HG02623 (cell line): Measurements from ENCODE around the gene MAPKAP1.

Experiments used
- ATAC-seq: cut with Tn5 transposase; IDR thresholded peaks from one replicate; pipeline ENCODE4 v1.9.1; 2021; ENCODE audit warnings: moderate library complexity; ENCODE audit not compliant: unreplicated experiment

MAPKAP1 gene

GRCh38 chr9:125399666-125400065 lies 307.3 kb downstream of the MAPKAP1 start:
- ATAC-seq, result no peak

DNA sequence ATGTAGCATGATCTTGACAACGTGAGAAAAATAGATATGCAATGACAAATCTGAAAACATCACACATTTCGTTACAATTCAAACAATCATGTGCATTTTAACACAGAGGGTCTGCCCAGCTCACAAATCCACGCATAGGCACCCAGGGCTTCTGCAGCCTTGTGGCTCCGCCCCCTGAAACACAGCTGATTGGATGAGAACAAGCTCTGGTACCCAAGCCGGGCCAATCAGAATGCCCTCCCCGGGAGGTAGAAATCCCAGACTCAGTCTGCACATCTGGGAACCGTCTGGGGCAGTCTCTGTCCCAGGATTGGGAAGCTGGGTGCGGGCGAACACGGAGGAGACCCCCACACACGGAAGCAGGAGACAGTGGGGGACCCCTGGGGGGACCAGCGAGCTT lies 307.8 kb downstream of the MAPKAP1 start:
- no peak for ATAC-seq

GRCh38 chr9:125398243-125398642 lies 308.8 kb downstream of the MAPKAP1 start:
- ATAC-seq, result no peak

DNA sequence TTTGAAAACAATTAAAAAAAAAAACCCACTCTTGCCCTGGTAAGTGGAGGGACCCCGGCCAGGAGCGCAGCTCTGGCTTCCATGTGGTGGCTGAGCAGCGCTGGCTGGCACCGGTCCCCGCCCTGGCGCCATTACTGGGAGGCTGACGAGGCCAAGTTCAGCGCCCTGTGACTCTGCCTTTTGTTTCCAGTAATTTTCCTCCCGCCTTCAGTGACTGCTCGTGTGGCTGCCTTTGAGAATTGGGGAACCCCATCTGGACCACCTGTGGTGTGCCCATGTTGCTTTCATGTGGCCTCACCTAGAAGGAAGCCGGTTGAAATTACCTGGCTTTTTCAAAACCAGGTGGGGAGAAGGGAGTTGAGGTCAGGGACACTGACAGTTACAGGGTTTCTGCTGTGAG lies 309.3 kb downstream of the MAPKAP1 start:
- ATAC-seq, result no peak

DNA sequence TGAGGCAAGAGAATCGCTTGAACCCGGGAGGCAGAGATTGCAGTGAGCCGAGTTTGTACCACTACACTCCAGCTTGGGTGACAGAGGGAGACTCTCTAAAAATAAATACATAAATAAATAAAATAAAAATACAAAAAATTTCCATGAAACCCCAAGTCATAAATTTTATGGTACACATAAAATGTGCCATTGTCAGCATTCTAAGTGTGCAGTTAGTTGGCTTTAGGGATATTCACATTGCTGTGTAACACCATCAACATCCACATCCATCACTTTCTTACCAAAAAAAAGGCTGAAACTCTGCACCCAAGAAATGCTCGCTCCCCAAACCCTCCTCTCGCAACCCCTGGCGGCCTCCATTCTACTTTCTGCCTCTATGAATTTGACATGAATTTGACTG lies 310.2 kb downstream of the MAPKAP1 start:
- ATAC-seq, result no peak

- ATAC-seq, result no peak
Measured at GRCh38 chr9:125393426-125393825, 313.6 kb downstream of the MAPKAP1 start.

DNA sequence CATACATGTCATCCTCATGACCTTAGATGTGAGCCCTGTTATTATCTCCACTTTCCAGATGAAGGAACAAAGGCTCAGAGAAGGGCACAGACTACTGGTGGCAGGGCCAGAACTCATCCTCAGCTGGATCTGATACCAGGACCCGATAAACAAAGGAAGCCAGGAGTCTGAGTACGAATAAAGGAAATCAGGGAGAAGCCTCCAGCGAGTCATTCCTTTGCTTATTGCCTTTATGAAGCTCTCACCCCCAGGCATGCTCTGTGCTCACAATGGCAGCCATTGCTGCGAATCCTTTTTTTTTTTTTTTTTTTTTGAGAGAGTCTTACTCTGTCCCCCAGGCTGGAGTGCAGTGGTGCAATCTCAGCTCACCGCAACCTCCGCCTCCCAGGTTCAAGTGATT lies 315.3 kb downstream of the MAPKAP1 start:
- no peak for ATAC-seq

GRCh38 chr9:125388978-125389377 lies 318.0 kb downstream of the MAPKAP1 start:
- ATAC-seq, result no peak

GRCh38 chr9:125387861-125388524 lies 319.0 kb downstream of the MAPKAP1 start:
- no peak for ATAC-seq
